ENCODE results near the gene SORL1. TPM values are rescaled to one million over a fixed set of nuclear protein-coding genes. Genes with fewer than 3 reads are reported as not detected.

SORL1 gene
- polyA plus RNA-seq, 1 donor = 31.0 TPM

DNA sequence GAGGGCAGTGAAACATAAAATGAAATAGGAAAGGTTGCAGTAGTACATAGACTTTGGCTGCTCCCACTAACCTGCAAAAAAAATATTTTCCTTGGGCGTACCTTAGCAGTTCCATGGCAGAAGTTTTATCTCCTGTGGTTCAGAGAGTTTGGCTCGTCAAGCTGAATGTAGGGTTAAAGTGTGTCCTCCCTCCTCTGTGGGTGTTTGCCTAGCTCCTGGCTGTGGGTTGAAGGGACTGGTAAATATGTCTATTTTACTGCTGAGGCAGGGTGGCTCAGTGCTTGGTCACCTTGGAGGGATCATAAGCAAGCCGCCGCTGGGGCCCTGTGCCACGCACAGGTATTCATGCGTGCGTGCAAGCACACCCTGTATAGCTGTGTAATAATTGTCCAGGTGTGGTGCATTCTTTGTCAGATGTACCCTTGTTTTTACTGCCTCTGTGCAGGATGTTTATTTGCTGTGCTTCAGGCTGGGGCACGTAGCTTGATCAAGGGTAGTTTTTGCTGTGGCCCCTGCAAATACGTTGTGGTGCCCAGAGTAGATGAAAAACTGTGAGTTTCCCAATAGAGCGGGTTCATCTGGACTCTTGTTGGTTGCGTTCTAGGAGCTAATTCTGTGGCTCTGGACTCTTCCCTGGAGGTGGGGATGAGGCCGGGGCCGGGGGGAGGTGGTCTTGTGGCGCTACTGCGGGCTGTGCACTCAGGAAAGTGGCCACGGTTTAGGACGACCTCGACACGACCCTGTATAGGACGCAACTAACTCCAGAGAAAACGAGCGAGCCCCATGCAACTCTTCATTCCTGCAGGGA lies 732 bp upstream of the SORL1 start:
- H3K36me3 ChIP-seq (ENCODE audit: control insufficient read depth, insufficient read depth, low read length) = no peaks in the 10 kb centered on the region
- peaks cover 19% of the 10 kb centered on the region for H3K4me1 ChIP-seq (ENCODE audit: control insufficient read depth, insufficient read depth, low read length)
- no peaks in the 10 kb centered on the region for H3K9me3 ChIP-seq (ENCODE audit: control insufficient read depth, low read depth, low read length)
- peak overlapping the region; percentile 72 for H3K27ac ChIP-seq (ENCODE audit: low read length)
- DNase-seq = peak; percentile 83 to 92
- peak overlapping the region; percentile 74 for H3K4me3 ChIP-seq (ENCODE audit: low read length)
- no CpG with 5 or more reads among the region's 22 CpGs for WGBS (ENCODE audit: insufficient coverage, low lambda C conversion rate)
- H3K27me3 ChIP-seq (ENCODE audit: control insufficient read depth, insufficient read depth, low read length) = no peaks in the 10 kb centered on the region

DNA sequence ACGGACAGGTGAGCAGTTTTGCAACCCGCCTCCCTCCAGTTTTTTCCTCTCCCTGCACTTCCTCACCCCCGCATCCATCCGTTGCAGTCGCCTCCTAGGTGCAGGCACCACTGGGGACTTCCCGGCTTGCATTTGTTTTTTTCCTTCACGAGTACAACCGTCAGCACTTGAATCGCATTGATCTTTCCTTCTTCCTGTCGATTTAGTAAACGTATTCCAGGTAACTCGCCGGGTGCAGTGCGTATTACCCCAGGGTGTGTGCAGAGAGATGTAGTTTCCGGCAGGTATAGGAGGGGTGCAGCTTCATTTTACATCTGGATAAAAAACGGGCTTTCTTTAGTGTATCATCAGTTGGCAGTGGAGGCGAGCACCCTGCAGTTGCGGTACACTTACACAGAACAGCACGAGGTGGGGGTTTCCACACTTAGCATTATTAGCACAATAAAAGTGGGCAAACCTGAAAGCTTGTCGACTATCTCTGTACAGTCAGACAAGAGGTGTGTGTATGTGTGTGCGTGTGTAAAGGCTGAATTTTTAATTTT lies 566 bp downstream of the SORL1 start, which contains the start of gene SORL1-AS1:
SORL1-AS1 (minus strand) TSS at position 359 of the 542 bp plus-strand sequence.
- 0% methylated on average over 1 of the region's 21 CpGs for WGBS (ENCODE audit: insufficient coverage, low lambda C conversion rate)
- Histone ChIP-seq H3K27ac (ENCODE audit: low read length) (peak within 1 kb of the TSS; percentile 72), H3K9me3 (ENCODE audit: control insufficient read depth, low read depth, low read length) (no peaks in the 10 kb centered on the region), H3K4me3 (ENCODE audit: low read length) (peak within 1 kb of the TSS; percentile 74), H3K27me3 (ENCODE audit: control insufficient read depth, insufficient read depth, low read length) (no peaks in the 10 kb centered on the region), H3K36me3 (ENCODE audit: control insufficient read depth, insufficient read depth, low read length) (no peaks in the 10 kb centered on the region), H3K4me1 (ENCODE audit: control insufficient read depth, insufficient read depth, low read length) (peaks cover 19% of the 10 kb centered on the region)
- DNase-seq = no peak

GRCh38 chr11:121453589-121454299 lies 1.6 kb downstream of the SORL1 start:
- no peaks in the 10 kb centered on the region for H3K9me3 ChIP-seq (ENCODE audit: control insufficient read depth, low read depth, low read length)
- no peak overlapping the region for H3K27ac ChIP-seq (ENCODE audit: low read length)
- peaks cover 20% of the 10 kb centered on the region for H3K4me1 ChIP-seq (ENCODE audit: control insufficient read depth, insufficient read depth, low read length)
- peak in 1 of 2 donors; percentile 43 for DNase-seq
- H3K27me3 ChIP-seq (ENCODE audit: control insufficient read depth, insufficient read depth, low read length) = no peaks in the 10 kb centered on the region
- no peaks in the 10 kb centered on the region for H3K36me3 ChIP-seq (ENCODE audit: control insufficient read depth, insufficient read depth, low read length)
- no peak overlapping the region for H3K4me3 ChIP-seq (ENCODE audit: low read length)
- WGBS (ENCODE audit: insufficient coverage, low lambda C conversion rate) = no CpG with 5 or more reads among the region's 6 CpGs

DNA sequence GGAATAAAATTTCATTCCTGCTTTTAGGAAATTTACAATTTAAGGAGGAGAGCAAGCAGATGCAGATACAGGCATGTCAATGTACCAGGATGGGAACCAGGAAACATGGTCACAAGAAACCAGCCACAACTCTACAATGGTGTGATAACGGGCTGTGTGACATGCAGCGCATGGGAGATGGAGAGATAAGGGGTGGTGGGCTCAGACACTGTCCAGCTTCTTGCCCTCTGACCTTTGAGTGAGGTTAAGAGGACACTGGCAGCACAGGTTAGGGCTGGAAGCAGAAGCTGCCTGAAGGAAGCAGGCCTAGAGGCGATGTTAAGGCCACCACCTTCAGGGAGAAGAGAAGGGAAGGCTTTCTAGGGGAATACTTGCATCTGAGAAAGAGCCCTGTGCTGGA lies 3.0 kb downstream of the SORL1 start:
- WGBS (ENCODE audit: insufficient coverage, low lambda C conversion rate) = no CpG with 5 or more reads among the region's 3 CpGs
- DNase-seq = no peak
- Histone ChIP-seq H3K36me3 (ENCODE audit: control insufficient read depth, insufficient read depth, low read length) (no peaks in the 10 kb centered on the region), H3K4me1 (ENCODE audit: control insufficient read depth, insufficient read depth, low read length) (peaks cover 29% of the 10 kb centered on the region), H3K4me3 (ENCODE audit: low read length) (no peak overlapping the region), H3K9me3 (ENCODE audit: control insufficient read depth, low read depth, low read length) (no peaks in the 10 kb centered on the region), H3K27ac (ENCODE audit: low read length) (no peak overlapping the region), H3K27me3 (ENCODE audit: control insufficient read depth, insufficient read depth, low read length) (no peaks in the 10 kb centered on the region)

- Histone ChIP-seq H3K4me1 (ENCODE audit: control insufficient read depth, insufficient read depth, low read length) (peaks cover 29% of the 10 kb centered on the region), H3K4me3 (ENCODE audit: low read length) (no peak overlapping the region), H3K27ac (ENCODE audit: low read length) (peak overlapping the region; percentile 1), H3K27me3 (ENCODE audit: control insufficient read depth, insufficient read depth, low read length) (no peaks in the 10 kb centered on the region), H3K9me3 (ENCODE audit: control insufficient read depth, low read depth, low read length) (no peaks in the 10 kb centered on the region), H3K36me3 (ENCODE audit: control insufficient read depth, insufficient read depth, low read length) (no peaks in the 10 kb centered on the region)
- WGBS (ENCODE audit: insufficient coverage, low lambda C conversion rate) = no CpG with 5 or more reads among the region's 2 CpGs
- DNase-seq = peak in 1 of 2 donors; percentile 60
Observed at GRCh38 chr11:121456151-121456550, 4.0 kb downstream of the SORL1 start.

DNA sequence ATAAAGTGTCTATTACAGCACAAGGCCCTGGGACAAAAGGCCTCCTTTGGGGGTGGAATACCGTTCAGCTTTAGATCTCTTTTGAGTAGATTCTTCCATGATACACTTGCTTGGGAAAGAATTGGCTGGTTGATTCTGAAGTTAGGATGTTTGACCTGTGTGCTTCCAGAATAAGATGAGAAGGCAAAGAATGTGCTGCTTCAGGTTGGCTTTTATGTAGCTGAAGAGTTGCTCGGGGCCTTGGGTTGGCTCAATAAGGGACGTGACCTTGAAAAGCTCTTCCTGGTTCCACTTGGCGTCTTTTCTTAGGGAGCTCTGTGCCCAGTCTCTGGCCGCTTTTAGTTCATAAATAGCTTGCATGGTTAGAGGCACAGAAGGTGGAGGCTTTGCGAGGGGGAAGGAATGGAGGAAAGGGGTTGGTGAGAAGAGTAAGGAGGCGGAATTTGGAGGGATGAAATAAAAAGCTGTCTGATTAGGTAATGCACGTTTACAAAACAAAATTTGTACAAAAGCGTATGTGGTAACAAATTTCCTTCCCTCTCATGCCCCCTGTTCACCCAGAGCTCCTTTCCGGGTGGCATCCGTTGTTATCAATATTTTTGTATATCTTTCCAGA lies 4.8 kb downstream of the SORL1 start:
- no peak for DNase-seq
- H3K4me1 ChIP-seq (ENCODE audit: control insufficient read depth, insufficient read depth, low read length) = peaks cover 32% of the 10 kb centered on the region
- no peaks in the 10 kb centered on the region for H3K9me3 ChIP-seq (ENCODE audit: control insufficient read depth, low read depth, low read length)
- no peaks in the 10 kb centered on the region for H3K27me3 ChIP-seq (ENCODE audit: control insufficient read depth, insufficient read depth, low read length)
- WGBS (ENCODE audit: insufficient coverage, low lambda C conversion rate) = 93% methylated on average over 2 of the region's 11 CpGs
- no peak overlapping the region for H3K27ac ChIP-seq (ENCODE audit: low read length)
- no peak overlapping the region for H3K4me3 ChIP-seq (ENCODE audit: low read length)
- no peaks in the 10 kb centered on the region for H3K36me3 ChIP-seq (ENCODE audit: control insufficient read depth, insufficient read depth, low read length)

GRCh38 chr11:121458551-121458950 lies 6.4 kb downstream of the SORL1 start:
- Histone ChIP-seq H3K36me3 (ENCODE audit: control insufficient read depth, insufficient read depth, low read length) (no peaks in the 10 kb centered on the region), H3K27ac (ENCODE audit: low read length) (peak overlapping the region; percentile 49), H3K4me1 (ENCODE audit: control insufficient read depth, insufficient read depth, low read length) (peaks cover 30% of the 10 kb centered on the region), H3K4me3 (ENCODE audit: low read length) (no peak overlapping the region), H3K9me3 (ENCODE audit: control insufficient read depth, low read depth, low read length) (no peaks in the 10 kb centered on the region), H3K27me3 (ENCODE audit: control insufficient read depth, insufficient read depth, low read length) (no peaks in the 10 kb centered on the region)
- 94% methylated on average over 3 of the region's 9 CpGs for WGBS (ENCODE audit: insufficient coverage, low lambda C conversion rate)
- no peak for DNase-seq

DNA sequence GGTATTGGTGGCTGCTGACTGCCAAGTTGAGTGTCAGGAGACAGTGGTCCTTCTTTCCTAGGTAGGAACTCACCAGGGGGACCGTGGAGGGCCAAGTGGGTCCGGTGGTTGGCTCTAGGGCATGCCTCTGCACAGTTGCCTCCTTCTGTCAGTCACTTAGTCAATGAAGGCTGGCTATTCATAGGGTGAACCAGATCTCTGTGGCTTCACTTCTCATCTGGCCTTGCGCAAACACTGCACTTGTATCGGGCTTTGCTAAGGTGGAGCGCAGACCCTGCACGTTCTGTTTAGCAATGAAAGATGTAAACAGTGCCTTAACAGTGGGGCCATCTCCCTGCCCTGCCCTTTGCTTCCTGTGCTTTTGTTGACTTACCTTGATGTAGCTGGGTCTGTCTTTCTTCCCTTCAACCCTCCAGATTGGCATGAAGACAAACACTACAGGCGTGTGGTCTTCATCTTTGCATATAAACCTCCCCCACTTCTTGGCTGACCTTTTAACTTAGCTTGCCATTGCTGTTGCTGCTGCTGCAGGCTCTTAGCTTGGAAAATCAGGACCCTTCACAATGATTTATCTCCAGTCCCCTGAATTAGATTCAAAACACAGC lies 7.4 kb downstream of the SORL1 start:
- peak overlapping the region; percentile 49 for H3K27ac ChIP-seq (ENCODE audit: low read length)
- H3K36me3 ChIP-seq (ENCODE audit: control insufficient read depth, insufficient read depth, low read length) = no peaks in the 10 kb centered on the region
- H3K4me3 ChIP-seq (ENCODE audit: low read length) = no peak overlapping the region
- WGBS (ENCODE audit: insufficient coverage, low lambda C conversion rate) = no CpG with 5 or more reads among the region's 7 CpGs
- peaks cover 33% of the 10 kb centered on the region for H3K4me1 ChIP-seq (ENCODE audit: control insufficient read depth, insufficient read depth, low read length)
- H3K9me3 ChIP-seq (ENCODE audit: control insufficient read depth, low read depth, low read length) = no peaks in the 10 kb centered on the region
- DNase-seq = peak; percentile 49 to 73
- no peaks in the 10 kb centered on the region for H3K27me3 ChIP-seq (ENCODE audit: control insufficient read depth, insufficient read depth, low read length)

DNA sequence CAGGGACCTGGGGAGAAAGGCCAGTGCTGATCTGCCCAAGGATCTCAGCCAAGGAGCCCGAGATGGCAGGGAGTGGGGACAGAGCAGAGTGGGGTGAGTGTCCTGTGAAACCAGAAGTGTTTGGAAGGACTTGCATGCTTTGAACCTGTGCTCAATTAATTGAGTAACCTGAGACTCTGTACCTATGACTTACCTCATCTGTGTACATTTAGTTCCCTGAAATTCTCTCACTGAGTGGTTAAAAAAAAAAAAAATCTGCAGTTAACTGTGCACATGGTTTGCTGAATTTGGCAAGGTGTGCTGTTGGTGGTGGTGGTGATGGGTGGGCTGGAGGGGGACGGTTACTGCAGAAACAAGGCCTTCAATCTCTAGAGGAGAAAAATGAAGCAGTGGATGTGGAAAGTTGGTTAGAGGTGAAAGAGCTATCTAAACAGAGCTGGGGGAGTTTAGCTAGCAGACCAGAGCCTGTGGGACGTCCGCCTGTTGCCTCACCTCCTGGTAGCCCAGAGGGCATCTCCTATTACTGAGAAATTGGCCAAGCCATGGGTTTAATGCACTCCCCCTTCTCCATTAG lies 8.9 kb downstream of the SORL1 start:
- Histone ChIP-seq H3K27me3 (ENCODE audit: control insufficient read depth, insufficient read depth, low read length) (no peaks in the 10 kb centered on the region), H3K4me3 (ENCODE audit: low read length) (no peak overlapping the region), H3K27ac (ENCODE audit: low read length) (peak overlapping the region; percentile 69), H3K9me3 (ENCODE audit: control insufficient read depth, low read depth, low read length) (no peaks in the 10 kb centered on the region), H3K36me3 (ENCODE audit: control insufficient read depth, insufficient read depth, low read length) (no peaks in the 10 kb centered on the region), H3K4me1 (ENCODE audit: control insufficient read depth, insufficient read depth, low read length) (peaks cover 39% of the 10 kb centered on the region)
- peak; percentile 50 to 80 for DNase-seq
- 86% methylated on average over 1 of the region's 4 CpGs for WGBS (ENCODE audit: insufficient coverage, low lambda C conversion rate)

All from large intestine (tissue), 3 donors.